Measurements from ENCODE around the gene SYCN.

- TF ChIP-seq CTCF (conservative IDR thresholded peaks at IDR 0.05; ENCODE audit: low read length) (no peak), EZH2phosphoT487 (IDR thresholded peaks at IDR 0.05; ENCODE audit: borderline replicate concordance, low read depth, low read length) (no peak)
Observed at GRCh38 chr19:39237200-39238184, 33.4 kb upstream of the SYCN start.

All from OCI-LY7 (cell line).